Measurements from ENCODE around the gene SORBS1. TPM values are rescaled to one million over a fixed set of nuclear protein-coding genes. Genes with fewer than 3 reads are reported as not detected.
"Not testable (repeated sequence)": the region's sequence is repeated elsewhere in the genome, so short reads cannot be mapped to it uniquely, and the experiment has no call there.

SORBS1 gene
- total and polyA plus RNA-seq, 12 donors, result 140 to 1,253 (median 1,042) TPM

GRCh38 chr10:95472304-95473088 lies 88.7 kb downstream of the SORBS1 start:
- DNase-seq, result no peak
- TF ChIP-seq CTCF (IDR thresholded peaks at IDR 0.05), result no peak
- Histone ChIP-seq H3K9me3 (no peaks in the 10 kb centered on the region), H3K27me3 (no peaks in the 10 kb centered on the region), H3K4me1 (peaks cover 29 to 98% (median 76%) of the 10 kb centered on the region in 9 donors), H3K27ac (peak overlapping the region; percentile 11 to 94 (median 90)), H3K36me3 (no peaks in the 10 kb centered on the region), H3K4me3 (no peak overlapping the region)
- intact Hi-C loops (cut with DNase I), result loop anchor here in 2 of 10 donors (5.0 to 10.0 kb wide), 4 partner anchors 35 to 82 kb away; no protein-coding TSS in a partner anchor
- WGBS, 2 donors, result 69 to 82% methylated on average over 13 of the region's 13 CpGs
- no peak for ATAC-seq

GRCh38 chr10:95469676-95470075 lies 91.5 kb downstream of the SORBS1 start:
- H3K4me3 ChIP-seq, result no peak overlapping the region
- H3K9me3 ChIP-seq, result no peaks in the 10 kb centered on the region
- intact Hi-C loops (cut with DNase I), result loop anchor here in 2 of 10 donors (5.0 to 10.0 kb wide), 5 partner anchors 32 to 85 kb away; no protein-coding TSS in a partner anchor
- WGBS, 2 donors, result 69 to 74% methylated on average over 5 of the region's 5 CpGs
- TF ChIP-seq CTCF (IDR thresholded peaks at IDR 0.05), result no peak
- H3K27me3 ChIP-seq, result no peaks in the 10 kb centered on the region
- ATAC-seq, result no peak
- peaks cover 14 to 96% (median 57%) of the 10 kb centered on the region in 9 donors for H3K4me1 ChIP-seq
- H3K36me3 ChIP-seq, result no peaks in the 10 kb centered on the region
- DNase-seq, result no peak
- H3K27ac ChIP-seq, result peak overlapping the region; percentile 8 to 94 (median 88)

GRCh38 chr10:95469251-95469650 lies 91.9 kb downstream of the SORBS1 start:
- peaks cover 12 to 96% (median 52%) of the 10 kb centered on the region in 9 donors for H3K4me1 ChIP-seq
- no peaks in the 10 kb centered on the region for H3K9me3 ChIP-seq
- ATAC-seq, result no peak
- H3K27me3 ChIP-seq, result no peaks in the 10 kb centered on the region
- peak overlapping the region; percentile 8 to 94 (median 88) for H3K27ac ChIP-seq
- no peak overlapping the region for H3K4me3 ChIP-seq
- no peak for TF ChIP-seq CTCF (IDR thresholded peaks at IDR 0.05)
- no peaks in the 10 kb centered on the region for H3K36me3 ChIP-seq
- no peak for DNase-seq
- intact Hi-C loops (cut with DNase I), result loop anchor here in 1 of 10 donors (5.0 kb wide), 1 partner anchor 73 kb away; no protein-coding TSS in a partner anchor
- WGBS, 2 donors, result 78 to 92% methylated on average over 3 of the region's 3 CpGs

GRCh38 chr10:95467642-95468041 lies 93.5 kb downstream of the SORBS1 start:
- DNase-seq, H3K36me3 ChIP-seq, ATAC-seq, H3K9me3 ChIP-seq, H3K4me3 ChIP-seq, H3K27me3 ChIP-seq: not testable (repeated sequence)
- Histone ChIP-seq H3K27ac (peak overlapping the region; percentile 58 to 94 (median 88)), H3K4me1 (peaks cover 12 to 96% (median 49%) of the 10 kb centered on the region in 9 donors)
- intact Hi-C loops (cut with DNase I), result loop anchor here in 1 of 10 donors (5.0 kb wide), 1 partner anchor 75 kb away; no protein-coding TSS in a partner anchor
- 90 to 92% methylated on average over 5 of the region's 5 CpGs for WGBS, 2 donors
